ENCODE data around the gene OR52N1. TPM values are rescaled to one million over a fixed set of nuclear protein-coding genes. Genes with fewer than 3 reads are reported as not detected.

Gene OR52N1
- polyA plus RNA-seq (2013, experiment 1 of 2; ENCODE audit: insufficient read length), result not detected
- polyA plus RNA-seq (2013, experiment 2 of 2; ENCODE audit: insufficient read length), result not detected

DNA sequence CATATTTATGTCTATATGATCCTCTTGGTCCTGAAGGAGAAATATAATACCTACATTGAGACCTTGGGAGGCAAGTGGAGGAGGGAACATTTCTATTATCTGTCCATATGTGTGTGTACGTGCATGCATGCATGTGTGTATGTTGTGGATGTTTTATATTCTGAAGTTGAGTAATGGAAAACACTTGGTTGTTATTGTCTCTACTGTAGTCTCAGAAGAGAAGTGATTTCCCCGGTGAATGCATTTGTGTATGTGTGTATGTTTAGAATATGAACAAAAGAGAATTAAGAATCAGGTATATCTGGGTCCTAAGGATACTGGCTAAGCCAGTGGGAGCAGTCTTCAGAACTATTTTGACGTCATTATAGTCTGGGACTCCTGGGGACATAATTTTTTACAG, at the start of gene OR52N1:
Gene OR52N1 (minus strand): TSS at position 101 of the 400 bp plus-strand sequence. CDS start 2,449 bp downstream, outside the sequence.
- no peak for DNase-seq

DNA sequence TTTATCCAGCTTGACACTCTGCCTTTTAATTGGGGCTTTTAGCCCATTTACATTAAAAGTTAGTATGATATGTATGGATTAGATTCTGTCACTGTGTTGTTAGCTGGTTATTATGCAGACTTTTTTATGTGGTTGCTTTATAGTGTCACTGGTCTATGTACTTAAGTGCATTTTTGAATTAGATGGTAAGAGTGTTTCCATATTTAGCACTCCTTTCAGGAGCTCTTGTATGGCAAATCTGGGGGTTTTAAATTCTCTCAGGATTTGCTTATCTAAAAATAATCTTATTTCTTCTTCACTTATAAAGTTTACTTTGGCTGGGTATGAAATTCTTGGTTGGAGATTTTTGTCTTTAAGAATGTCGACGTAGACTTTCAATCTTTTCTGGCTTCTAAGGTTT, 46.6 kb upstream of the OR52N1 start:
- no peak for DNase-seq

DNA sequence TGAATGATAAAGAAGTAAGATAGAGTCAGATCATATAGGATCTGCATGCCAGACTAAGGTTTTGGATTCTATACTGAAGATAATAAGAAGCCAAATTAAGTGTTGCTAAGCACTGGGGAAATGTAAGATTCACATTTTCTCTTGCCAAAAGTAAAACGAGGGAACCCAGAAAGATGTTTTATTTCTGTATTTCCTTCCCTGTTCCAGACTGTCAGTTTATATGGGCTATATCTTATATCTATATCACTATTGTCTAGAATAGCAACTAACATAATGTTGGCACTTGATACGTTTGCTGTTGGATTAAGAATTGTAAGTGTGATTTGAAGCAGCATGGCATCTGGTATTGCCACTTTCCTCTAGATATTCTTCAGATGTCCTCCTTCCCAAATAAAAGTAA, 42.4 kb upstream of the OR52N1 start:
- no peak for DNase-seq

DNA sequence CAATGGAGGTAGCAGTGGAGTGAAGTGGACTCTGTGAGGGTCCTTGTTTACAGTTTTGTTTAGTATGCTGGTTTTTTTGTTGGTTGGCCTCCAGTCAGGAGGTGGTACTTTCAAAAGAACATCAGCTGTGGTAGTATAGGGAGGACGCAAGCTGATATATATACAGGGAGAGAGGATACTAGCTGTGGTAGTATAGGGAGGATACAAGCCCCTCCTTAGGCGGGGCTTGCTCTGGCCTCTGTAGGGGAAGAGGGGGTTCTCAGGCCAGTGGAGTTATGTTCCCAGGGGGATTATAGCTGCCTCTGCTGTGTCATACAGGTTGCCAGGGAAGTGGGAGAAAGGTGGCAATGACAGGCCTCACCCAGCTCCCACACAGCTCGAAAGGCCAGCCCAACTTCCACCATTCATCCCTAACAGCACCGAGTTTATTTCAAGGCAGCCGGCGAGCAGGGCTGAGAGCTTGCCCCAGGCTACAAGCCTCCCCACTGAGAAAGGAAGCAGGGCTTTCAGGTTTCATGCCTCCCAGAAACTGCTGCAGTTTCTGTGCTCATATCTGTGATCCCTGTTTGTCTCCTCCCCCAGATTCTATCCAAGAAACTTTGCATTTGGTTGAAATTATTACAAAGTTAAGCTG, 40.2 kb upstream of the OR52N1 start:
- no peak for DNase-seq

DNA sequence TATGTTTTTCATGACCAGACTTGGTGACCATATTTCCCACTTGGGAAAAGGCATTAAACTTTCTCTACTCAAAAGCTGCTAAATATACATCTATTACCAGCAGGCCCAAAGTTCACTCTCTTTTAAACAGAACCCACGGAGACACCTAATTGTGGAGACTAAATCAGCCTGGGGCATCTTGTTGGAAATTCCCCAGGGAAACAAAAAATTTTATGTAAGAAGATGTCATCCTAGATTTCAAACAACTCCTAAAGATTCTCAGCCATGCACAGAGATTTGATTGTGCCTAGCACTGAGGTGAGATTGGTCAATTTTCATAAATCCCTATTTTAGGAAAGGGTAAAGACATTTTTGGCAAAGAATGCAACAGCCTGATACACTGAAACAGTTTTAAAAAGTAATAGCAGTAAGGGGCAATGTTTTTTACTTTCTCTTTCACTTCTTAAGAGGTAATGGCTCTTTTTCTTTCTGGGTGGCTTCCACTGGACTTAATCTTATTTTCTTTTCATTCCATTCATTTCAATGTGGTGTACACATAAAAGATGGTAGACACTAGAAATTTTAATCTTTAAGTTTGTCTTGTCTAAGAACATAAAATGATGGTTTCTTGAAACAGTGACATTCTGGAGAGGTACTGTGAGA, 27.3 kb upstream of the OR52N1 start:
- no peak for DNase-seq

DNA sequence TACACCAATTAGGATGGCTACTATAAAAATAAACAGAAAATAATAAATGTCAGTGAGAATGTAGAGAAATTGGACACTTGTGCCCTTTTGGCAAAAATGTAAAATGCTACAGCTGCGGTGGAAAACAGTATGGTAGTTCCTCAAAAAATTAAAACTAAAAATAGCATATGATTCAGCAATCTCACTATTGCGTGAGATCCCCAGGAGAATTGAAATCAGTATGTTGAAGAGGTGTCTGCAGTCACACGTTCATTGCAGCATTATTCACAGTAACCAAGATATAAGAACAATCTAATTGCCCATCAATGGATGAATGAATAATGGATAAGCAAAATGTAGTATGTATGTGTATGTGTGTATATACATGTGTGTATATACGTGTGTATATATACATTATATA, 24.5 kb upstream of the OR52N1 start:
- DNase-seq, result no peak

DNA sequence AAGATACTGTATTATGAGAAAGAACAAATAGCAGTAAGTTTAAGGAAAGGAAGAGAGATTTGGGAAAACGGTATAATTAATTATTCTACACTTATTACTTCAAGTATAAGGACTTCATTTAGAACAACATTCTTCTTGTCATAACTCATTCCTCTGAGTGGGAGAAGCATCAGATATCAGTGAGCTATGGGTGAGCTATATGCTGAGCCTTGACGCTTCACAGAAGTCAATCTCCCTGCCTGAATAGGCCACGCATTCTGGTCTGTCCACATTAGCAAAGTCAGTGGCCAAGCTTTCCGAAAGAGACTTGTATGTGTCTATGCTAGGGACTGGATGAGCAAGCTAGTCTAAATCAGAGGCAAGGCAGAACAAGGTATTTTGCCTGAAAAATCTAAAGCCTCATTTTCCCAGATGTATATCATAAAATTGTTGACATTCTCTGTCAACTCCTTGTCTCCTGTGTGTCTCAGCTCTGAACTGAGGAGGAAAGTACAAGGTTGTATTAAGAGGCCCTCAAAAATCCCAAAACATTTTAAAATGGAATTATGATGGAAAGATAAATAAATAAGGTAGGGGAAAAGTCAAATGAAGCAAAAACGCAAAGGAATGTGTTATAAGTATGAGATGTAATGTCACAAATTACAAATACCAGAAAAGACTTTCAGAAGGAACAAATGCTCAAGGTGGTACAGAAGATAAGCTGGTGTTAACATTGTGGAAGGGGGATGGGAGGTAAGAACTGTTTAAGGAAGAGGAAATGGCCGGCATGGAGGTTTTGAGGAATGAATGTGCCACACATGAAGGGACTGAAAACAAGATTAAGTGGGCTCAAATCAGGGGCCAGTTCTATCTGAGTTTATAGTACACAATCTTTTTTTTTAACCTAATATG, 19.1 kb upstream of the OR52N1 start:
- DNase-seq, result no peak

DNA sequence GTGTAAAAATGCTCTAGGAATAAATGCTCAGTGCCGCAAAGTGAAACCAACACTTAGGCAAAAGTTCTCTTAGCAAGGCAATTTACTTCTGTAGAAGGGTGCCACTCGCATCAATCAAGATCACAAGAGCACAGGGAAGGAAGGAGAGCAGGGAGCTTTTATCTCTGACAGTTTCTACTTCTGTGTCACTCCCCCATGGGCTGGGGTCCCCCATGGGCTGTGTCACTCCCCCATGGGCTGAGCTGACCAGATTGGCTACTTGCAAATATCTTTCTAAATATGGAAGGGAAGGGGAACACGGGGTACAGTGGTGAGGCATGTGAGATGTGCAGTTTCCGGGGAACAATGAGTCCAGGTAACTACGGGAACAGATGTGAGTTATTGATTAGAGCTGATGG, 18.1 kb upstream of the OR52N1 start:
- DNase-seq, result peak; percentile 3

DNA sequence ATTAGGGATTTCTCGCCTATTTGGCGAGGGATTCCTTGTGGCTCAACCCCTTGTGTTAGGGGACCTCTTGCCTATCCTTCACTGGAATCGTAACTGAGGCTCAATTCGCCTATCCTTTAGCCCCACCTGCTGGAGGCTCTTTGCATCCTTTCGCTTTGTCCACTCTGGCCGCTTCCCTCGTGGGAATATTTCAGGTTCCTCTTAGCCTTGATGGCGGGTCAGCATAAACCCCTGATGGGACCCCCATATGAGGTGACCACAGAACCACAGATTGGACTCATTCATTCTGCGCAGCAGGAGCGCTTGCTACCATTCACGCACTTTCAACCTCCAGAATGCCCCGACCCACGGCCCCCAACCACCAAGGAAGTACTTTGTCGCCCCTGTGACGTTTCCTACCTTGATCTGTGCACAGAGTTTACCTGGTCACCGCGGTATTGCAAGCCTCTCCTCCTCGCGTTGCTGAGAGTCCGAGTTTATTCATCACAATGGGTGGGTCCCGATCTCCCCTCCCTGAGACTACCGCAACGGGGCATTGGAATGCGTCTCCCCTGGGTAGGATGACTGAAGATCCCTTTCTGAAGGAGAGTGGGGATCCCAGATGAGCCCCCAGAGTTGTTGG, 17.5 kb upstream of the OR52N1 start, which contains the start of gene OR52N2:
Gene OR52N2 (plus strand): TSS at position 425 of the 622 bp plus-strand sequence. CDS start 11,412 bp downstream, outside the sequence.
- DNase-seq, result peak; percentile 62

DNA sequence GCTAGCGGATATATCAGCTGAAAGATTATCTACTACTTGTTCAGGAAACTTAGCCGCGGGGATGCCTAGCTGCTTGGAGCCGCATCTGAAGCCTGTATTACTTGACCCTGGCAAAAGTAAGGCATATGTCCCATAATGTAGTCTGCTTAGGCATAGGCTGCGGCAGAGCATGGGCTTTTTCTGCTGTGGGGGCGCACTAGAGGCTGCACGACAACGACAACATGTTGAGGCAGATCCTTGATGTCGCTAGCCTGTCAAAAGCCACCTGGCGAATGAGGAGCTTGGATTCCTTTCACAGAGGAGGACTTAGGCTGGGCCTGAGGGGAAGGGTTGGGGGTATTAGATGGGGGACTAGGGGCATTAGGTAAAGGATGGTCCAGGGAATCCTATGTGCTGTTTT, 16.5 kb upstream of the OR52N1 start:
- DNase-seq, result no peak

DNA sequence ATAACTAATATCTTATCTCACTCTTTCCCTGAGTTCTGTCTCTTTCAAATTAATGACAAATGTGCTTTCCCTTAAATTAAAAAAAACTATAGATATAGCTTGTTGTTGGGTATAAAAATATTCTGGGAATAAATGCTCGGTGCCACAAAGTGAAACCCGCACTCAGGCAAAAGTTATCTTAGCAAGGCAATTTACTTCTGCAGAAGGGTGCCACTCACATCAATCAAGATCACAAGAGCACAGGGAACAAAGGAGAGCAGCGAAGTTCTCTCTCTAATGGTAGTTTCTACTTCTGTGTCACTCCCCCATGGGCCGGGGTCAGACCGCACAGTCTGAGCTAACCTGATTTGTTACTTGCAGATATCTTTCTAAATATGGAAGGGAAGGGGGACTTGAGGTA, 12.9 kb upstream of the OR52N1 start:
- DNase-seq, result no peak

DNA sequence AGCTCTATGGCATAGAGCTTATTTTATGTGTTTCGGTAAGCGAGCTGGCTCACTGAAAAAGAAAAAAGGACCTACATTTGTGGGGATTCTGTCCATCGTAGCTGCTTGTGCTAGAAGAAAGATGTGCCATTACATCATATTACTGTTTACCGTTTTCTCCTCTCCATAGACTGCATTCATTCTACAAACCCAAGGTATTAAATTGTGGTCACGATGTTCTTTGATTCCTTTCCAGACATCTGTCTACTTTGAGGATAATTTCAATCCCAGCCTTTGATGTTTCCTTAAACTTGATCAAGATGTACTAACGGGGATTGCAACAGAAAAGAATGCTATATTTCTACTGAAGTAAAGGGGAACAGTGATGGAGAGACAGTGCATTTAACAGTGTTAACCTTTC, 5.5 kb upstream of the OR52N1 start:
- no peak for DNase-seq

DNA sequence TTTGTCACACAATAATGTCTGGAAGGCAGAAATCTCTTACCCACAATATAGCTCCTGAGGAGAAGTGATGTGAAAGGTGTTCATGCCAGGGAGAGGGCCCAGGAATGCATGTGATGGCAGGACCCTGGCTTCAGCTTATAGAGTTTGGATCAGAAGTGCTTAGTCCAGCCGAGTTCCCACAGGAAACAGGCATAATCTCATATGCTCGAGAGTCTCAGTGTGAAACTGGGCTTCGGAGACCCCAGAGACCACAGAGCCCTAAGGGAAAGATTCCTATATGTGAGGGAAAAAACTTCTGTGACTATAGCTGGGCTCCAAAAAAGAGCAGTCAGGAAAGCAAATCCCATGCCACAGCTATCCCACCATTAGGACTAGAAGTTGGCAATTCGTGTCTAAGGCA, 7.8 kb downstream of the OR52N1 start, which contains the start of gene OR52N5:
Gene OR52N5 (minus strand): TSS at position 101 of the 400 bp plus-strand sequence. CDS start 4,721 bp downstream, outside the sequence.
- no peak for DNase-seq

DNA sequence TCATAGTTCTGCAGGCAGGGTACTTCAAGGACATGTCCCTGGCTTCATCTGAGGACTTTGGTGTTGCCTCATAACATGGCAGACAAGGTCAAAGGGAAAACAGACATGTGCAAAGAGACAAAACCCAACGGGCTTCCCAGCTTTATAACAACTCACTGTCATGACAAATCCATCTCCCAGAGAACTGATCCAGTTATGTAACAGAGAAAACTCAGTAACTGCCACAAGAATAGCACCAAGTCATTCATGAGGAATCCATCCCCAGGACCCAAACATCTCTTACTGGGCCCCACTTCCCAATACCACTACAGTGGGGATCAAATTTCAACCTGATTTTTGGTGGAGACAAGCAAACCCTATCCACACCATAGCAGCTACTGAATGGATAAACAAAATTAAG, 24.0 kb downstream of the OR52N1 start:
- DNase-seq, result no peak

DNA sequence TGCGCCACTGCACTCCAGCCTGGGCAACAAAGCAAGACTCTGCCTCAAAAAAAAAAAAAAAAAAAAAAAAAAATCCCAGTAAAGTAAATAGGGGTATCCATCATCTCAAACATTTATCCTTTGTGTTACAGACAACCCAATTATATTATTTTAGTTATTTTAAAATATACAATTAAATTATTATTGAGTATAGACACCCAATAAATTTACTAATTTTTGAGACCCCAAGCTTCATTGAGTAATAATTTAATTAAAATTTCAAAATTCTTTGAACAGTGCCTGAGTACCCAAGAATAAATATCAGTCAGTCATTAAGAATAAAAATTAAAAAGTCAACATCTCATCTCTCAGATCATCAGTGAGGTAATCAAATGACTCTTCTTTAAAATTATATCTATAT, 37.1 kb downstream of the OR52N1 start, which contains the start of gene OR52N4:
Gene OR52N4 (plus strand): TSS at position 301 of the 400 bp plus-strand sequence. CDS start 498 bp downstream, outside the sequence.
- no peak for DNase-seq

DNA sequence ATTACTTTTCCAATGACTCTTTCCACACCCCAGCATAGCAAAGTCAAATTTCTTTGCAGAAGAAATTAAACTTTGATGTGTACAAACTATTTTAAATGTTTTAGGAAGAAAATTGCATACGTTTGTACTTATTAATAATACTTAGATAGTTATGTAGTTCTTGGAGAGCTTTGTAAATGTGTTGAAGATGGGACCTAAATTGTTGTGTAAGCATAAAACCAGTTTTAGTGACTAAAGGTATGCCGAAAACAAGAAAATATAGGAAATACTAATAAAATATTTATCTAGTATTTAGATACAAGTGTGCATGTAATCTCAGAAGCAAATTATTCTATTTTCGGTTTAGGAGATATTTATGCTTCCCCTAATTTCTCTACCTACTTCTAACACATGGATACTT, 41.2 kb downstream of the OR52N1 start:
- no peak for DNase-seq

DNA sequence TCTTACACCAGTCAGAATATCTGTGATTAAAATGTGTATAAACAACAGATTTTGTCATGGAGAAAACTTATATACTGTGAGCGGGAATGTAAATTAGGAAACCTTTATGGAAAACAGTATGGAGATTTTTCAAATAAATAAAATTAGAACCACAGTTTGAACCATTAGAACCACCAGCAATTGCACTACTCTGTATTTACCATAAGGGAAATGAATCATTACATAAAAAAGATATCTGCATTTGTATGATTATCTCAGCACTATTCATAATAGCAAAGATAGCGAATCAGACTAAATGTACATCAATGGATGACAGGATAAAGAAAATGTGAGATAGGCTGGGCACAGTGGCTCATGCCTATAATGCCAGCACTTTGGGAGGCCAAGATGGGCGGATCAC, 44.5 kb downstream of the OR52N1 start:
- DNase-seq, result no peak

DNA sequence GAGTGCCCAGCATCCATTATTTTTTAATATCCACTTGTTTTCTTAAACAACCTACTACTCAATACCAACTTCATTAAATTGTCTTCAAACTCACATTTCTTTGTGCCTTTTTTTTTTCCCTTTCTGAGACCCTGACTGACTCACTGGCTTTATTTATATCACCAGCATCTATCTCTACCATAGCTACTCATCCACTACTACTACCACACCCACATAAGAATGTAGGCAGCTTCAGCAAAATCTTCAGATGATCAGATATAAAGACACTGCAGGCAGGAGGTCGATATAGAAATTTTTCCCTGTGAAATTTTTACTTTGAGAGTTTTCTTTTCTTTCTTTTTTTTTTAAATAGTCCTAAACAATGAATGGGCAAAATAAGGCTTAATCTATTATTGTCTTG, 52.6 kb downstream of the OR52N1 start:
- DNase-seq, result no peak

DNA sequence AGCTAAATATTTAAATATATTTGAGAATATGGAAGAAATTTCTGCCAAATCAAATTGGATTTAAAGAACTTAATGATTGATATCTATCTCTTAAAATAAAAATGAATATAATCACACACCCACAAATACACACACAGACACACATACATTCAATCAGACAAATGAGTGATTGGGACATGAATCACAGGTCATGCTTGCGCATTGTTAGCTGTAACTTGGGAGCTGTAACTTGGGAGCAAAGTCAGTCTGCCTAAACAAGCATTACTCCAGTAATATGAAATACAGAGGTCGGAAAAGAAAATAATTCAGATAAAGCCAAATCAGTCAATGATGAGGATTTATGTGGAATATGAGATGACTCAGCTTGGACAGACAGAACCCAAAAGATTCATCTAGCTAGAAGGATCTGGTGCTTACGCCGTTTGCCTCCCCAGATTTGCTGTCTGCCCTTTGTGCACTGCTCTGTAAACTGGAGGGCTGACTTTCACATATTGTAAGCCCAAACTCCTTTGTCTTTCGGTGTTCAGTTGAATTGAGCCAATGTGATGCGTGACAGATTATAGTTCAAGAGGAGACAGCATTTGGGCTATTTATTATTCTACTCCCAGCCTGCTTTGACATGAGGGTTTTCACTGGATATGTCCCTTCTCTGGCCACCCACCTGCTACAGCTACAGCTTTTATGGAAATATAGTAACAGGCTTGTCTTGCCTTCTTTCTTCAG, 53.2 kb downstream of the OR52N1 start:
- DNase-seq, result peak; percentile 1

DNA sequence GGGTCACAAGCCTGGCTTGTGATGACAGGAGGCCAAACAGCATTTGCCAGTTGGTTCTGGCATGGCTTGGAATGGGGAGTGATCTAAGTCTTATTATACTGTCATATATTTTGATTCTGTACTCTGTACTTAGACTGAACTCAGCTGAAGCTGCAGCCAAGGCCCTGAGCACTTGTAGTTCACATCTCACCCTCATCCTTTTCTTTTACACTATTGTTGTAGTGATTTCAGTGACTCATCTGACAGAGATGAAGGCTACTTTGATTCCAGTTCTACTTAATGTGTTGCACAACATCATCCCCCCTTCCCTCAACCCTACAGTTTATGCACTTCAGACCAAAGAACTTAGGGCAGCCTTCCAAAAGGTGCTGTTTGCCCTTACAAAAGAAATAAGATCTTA, 54.0 kb downstream of the OR52N1 start:
- peak; percentile 47 for DNase-seq
